Smooth muscle cell (in vitro differentiated cells): Measurements from ENCODE around the gene AQP3. TPM values are rescaled to one million over a fixed set of nuclear protein-coding genes. Genes with fewer than 3 reads are reported as not detected.

Experiments
- DNase-seq: peaks from one replicate; lab custom pipeline; 2025; ENCODE audit not compliant: unreplicated experiment; lab: John Stamatoyannopoulos, UW
- H2AFZ ChIP-seq: fragments of 200-600 bp; sonication (generic); 2 replicates; pipeline ENCODE4 v1.6.0; 2016; ENCODE audit warnings: antibody characterized with exemption, low read depth, mild to moderate bottlenecking
- H3F3A ChIP-seq: fragments of 200-600 bp; sonication (generic); 2 replicates; pipeline ENCODE4 v1.6.0; 2017; ENCODE audit warnings: antibody characterized with exemption, low read depth
- H3K27ac ChIP-seq: fragments of 200-600 bp; sonication (generic); 2 replicates; pipeline ENCODE4 v1.5.1; 2016; ENCODE audit warnings: low read depth, mild to moderate bottlenecking
- H3K27me3 ChIP-seq: fragments of 200-600 bp; sonication (generic); 2 replicates; pipeline ENCODE4 v1.6.1; 2016; ENCODE audit warnings: low read depth, mild to moderate bottlenecking
- H3K36me3 ChIP-seq: fragments of 200-600 bp; sonication (generic); 2 replicates; pipeline ENCODE4 v1.5.1; 2016; ENCODE audit warnings: low read depth
- H3K4me1 ChIP-seq: fragments of 200-600 bp; sonication (generic); 2 replicates; pipeline ENCODE4 v1.5.1; 2016; ENCODE audit warnings: low read depth
- H3K4me2 ChIP-seq: fragments of 200-600 bp; sonication (generic); 2 replicates; pipeline ENCODE4 v1.6.0; 2016; ENCODE audit warnings: mild to moderate bottlenecking
- H3K4me3 ChIP-seq: fragments of 200-600 bp; sonication (generic); 2 replicates; pipeline ENCODE4 v1.5.1; 2016; ENCODE audit warnings: mild to moderate bottlenecking
- H3K79me2 ChIP-seq: fragments of 200-600 bp; sonication (generic); 2 replicates; pipeline ENCODE4 v1.6.0; 2016; ENCODE audit warnings: low read depth, mild to moderate bottlenecking
- H3K9ac ChIP-seq: fragments of 200-600 bp; sonication (generic); 2 replicates; pipeline ENCODE4 v1.6.0; 2016; ENCODE audit warnings: low read depth
- H3K9me3 ChIP-seq: fragments of 200-600 bp; sonication (generic); replicated peaks from 2 replicates; pipeline ENCODE4 v1.5.1; 2016; ENCODE audit warnings: low read depth
- H4K20me1 ChIP-seq: fragments of 200-600 bp; sonication (generic); 2 replicates; pipeline ENCODE4 v1.6.0; 2016; ENCODE audit warnings: low read depth
- CTCF ChIP-seq: fragments of 200-600 bp; sonication (generic); IDR thresholded peaks from 2 replicates; pipeline ENCODE4 v1.5.1; 2017; ENCODE audit warnings: borderline replicate concordance, mild to moderate bottlenecking, antibody characterized with exemption; ENCODE audit not compliant: insufficient read depth, poor library complexity, severe bottlenecking
- WGBS: methylation state at CpG from one replicate; pipeline ENCODE4 v1.1.7; 2016; ENCODE audit warnings: low lambda C conversion rate; 5-methylcytosine and 5-hydroxymethylcytosine counted together
- polyA plus RNA-seq: library from polyadenylated mRNA; unstranded; fragments of >200 nt; fragmentation: Nextera tagmentation; extraction: Ambion mirVana; gene quantifications from 2 replicates; pipeline ENCODE4 v1.2.1, GENCODE V29; 2016
- total RNA-seq: library from RNA; depleted of rRNA; stranded (reverse); fragments of >200 nt; gene quantifications from 2 replicates; pipeline ENCODE4 v1.2.3, GENCODE V29; 2014

Gene AQP3
- total and polyA plus RNA-seq, 2 experiments from 2014 or later = 20.9 to 30.8 TPM

DNA sequence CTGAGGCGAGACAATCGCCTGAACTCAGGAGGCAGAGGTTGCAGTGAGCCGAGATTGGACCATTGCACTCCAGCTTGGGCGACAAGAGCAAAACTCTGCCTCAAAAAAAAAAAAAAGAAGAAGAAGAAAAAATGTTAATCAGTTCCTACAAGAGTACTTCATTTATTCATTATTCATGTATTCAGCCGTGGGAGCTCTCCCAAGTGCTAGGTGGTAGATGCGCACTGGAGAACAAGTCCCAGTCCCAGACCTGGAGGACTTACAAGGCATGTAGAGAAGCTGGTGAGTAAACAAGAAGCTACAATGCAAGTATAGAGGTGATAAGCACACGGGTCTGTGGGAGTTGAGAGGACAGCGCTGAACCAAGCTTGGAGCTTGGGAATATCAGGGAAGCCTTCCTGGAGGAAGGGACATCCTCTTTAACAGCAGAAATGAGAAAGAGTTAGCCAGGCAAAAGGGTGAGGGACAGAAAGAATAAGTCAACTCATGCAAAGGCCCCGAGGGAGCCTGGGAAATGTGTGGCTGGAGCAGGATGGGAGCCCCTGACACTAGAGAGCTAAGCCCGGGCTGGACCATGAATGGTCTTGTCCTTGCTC, 27.6 kb downstream of the AQP3 start:
- Histone ChIP-seq H3K27ac (no peak overlapping the region), H3K27me3 (no peaks in the 10 kb centered on the region), H3K9ac (no peak overlapping the region), H3K36me3 (no peaks in the 10 kb centered on the region), H3K4me3 (no peak overlapping the region), H3K4me1 (no peaks in the 10 kb centered on the region), H2AFZ (no peak overlapping the region), H3K79me2 (no peaks in the 10 kb centered on the region), H3F3A (no peaks in the 10 kb centered on the region), H3K9me3 (no peaks in the 10 kb centered on the region), H4K20me1 (no peaks in the 10 kb centered on the region), H3K4me2 (no peak overlapping the region)
- WGBS = 81% methylated on average over 10 of the region's 10 CpGs
- DNase-seq = no peak
- no peak for TF ChIP-seq CTCF

- Histone ChIP-seq H3K36me3 (no peaks in the 10 kb centered on the region), H3K4me2 (no peak overlapping the region), H3K79me2 (no peaks in the 10 kb centered on the region), H3K4me3 (no peak overlapping the region), H2AFZ (no peak overlapping the region), H3K4me1 (no peaks in the 10 kb centered on the region), H3K27ac (no peak overlapping the region), H3F3A (no peaks in the 10 kb centered on the region), H3K27me3 (no peaks in the 10 kb centered on the region), H3K9ac (no peak overlapping the region), H3K9me3 (no peaks in the 10 kb centered on the region), H4K20me1 (no peaks in the 10 kb centered on the region)
- DNase-seq = no peak
- TF ChIP-seq CTCF = no peak
- 82% methylated on average over 8 of the region's 8 CpGs for WGBS
Observed at GRCh38 chr9:33418090-33418489, 29.3 kb downstream of the AQP3 start.

GRCh38 chr9:33416996-33417395, 30.4 kb downstream of the AQP3 start:
- no peak for DNase-seq
- Histone ChIP-seq H3K4me1 (no peaks in the 10 kb centered on the region), H4K20me1 (no peaks in the 10 kb centered on the region), H3K4me3 (no peak overlapping the region), H3K27ac (no peak overlapping the region), H2AFZ (no peak overlapping the region), H3K9ac (no peak overlapping the region), H3K9me3 (no peaks in the 10 kb centered on the region), H3K36me3 (no peaks in the 10 kb centered on the region), H3K4me2 (no peak overlapping the region), H3K27me3 (no peaks in the 10 kb centered on the region), H3F3A (no peaks in the 10 kb centered on the region), H3K79me2 (no peaks in the 10 kb centered on the region)
- 66% methylated on average over 5 of the region's 5 CpGs for WGBS
- no peak for TF ChIP-seq CTCF

- Histone ChIP-seq H3K4me1 (no peaks in the 10 kb centered on the region), H3K9me3 (no peaks in the 10 kb centered on the region), H3K27ac (no peak overlapping the region), H3K4me3 (no peak overlapping the region), H3K27me3 (no peaks in the 10 kb centered on the region), H3K79me2 (no peaks in the 10 kb centered on the region), H3K36me3 (no peaks in the 10 kb centered on the region), H3K4me2 (no peak overlapping the region), H3F3A (no peaks in the 10 kb centered on the region), H2AFZ (peak overlapping the region; percentile 54), H3K9ac (no peak overlapping the region), H4K20me1 (no peaks in the 10 kb centered on the region)
- peak; percentile 63 for TF ChIP-seq CTCF
- DNase-seq = no peak
- 33% methylated on average over 9 of the region's 9 CpGs for WGBS
Observed at GRCh38 chr9:33415501-33416038, 31.8 kb downstream of the AQP3 start.
